HG03575 (cell line): ENCODE measurements around the gene ARID1B.

Experiments
- ATAC-seq: cut with Tn5 transposase; IDR thresholded peaks from one replicate; pipeline ENCODE4 v1.9.1; 2021; ENCODE audit not compliant: unreplicated experiment, insufficient number of reproducible peaks, low FRiP score; ENCODE audit errors: extremely low read depth

ARID1B gene

GRCh38 chr6:156865019-156865629 is 87.9 kb downstream of the ARID1B start:
- no peak for ATAC-seq

GRCh38 chr6:156866220-156867015 is 89.2 kb downstream of the ARID1B start:
- no peak for ATAC-seq

- no peak for ATAC-seq
Measured at GRCh38 chr6:156867121-156867520, 89.9 kb downstream of the ARID1B start.

- ATAC-seq, result no peak
Measured at GRCh38 chr6:156868385-156868784, 91.2 kb downstream of the ARID1B start.

GRCh38 chr6:156869980-156870398 is 92.8 kb downstream of the ARID1B start:
- no peak for ATAC-seq

GRCh38 chr6:156870924-156871539 is 93.9 kb downstream of the ARID1B start:
- no peak for ATAC-seq

- no peak for ATAC-seq
Measured at GRCh38 chr6:156872903-156873302, 95.7 kb downstream of the ARID1B start.

GRCh38 chr6:156873654-156874380 is 96.6 kb downstream of the ARID1B start:
- no peak for ATAC-seq

- no peak for ATAC-seq
Measured at GRCh38 chr6:156875062-156875461, 97.9 kb downstream of the ARID1B start.

- no peak for ATAC-seq
Measured at GRCh38 chr6:156876302-156876701, 99.1 kb downstream of the ARID1B start.

- ATAC-seq, result no peak
Measured at GRCh38 chr6:156877126-156877863, 100.1 kb downstream of the ARID1B start.

- no peak for ATAC-seq
Measured at GRCh38 chr6:156878681-156879080, 101.5 kb downstream of the ARID1B start.

- ATAC-seq, result no peak
Measured at GRCh38 chr6:156879186-156879585, 102.0 kb downstream of the ARID1B start.

- ATAC-seq, result no peak
Measured at GRCh38 chr6:156879591-156879990, 102.4 kb downstream of the ARID1B start.

GRCh38 chr6:156880913-156881312 is 103.7 kb downstream of the ARID1B start:
- no peak for ATAC-seq

GRCh38 chr6:156881687-156882629 is 104.8 kb downstream of the ARID1B start:
- ATAC-seq, result no peak

- no peak for ATAC-seq
Measured at GRCh38 chr6:156883497-156884252, 106.5 kb downstream of the ARID1B start.
